Right ventricle myocardium inferior (tissue), 1 donor: ENCODE results near the gene ADAMTS14. TPM values are rescaled to one million over a fixed set of nuclear protein-coding genes. Genes with fewer than 3 reads are reported as not detected.
A peak's percentile ranks its signal among the peaks of the same experiment; 100 is the strongest.

Experiments
- ATAC-seq: fragments of 200-7000 bp; cut with Tn5 transposase; one replicate; pipeline ENCODE4 v1.9.1; 2020; ENCODE audit warnings: mild to moderate bottlenecking, moderate library complexity
- DNase-seq: peaks from one replicate; pipeline ENCODE4 v3.0.0; 2021; ENCODE audit errors: missing footprints
- intact Hi-C: fragments of 100-400 bp; cut with DNase I; formaldehyde crosslinking; loops from one replicate; pipeline ENCODE4 v1.11.0; 2022
- total RNA-seq: library from RNA; stranded (reverse); fragmentation: NEBNext Ultra II Directional; extraction: Animal tissue kit (Norgen Biotek cat#: 25700); gene quantifications from one replicate; pipeline ENCODE4 v1.2.1, GENCODE V29; 2021
- donor health status: DM: no; HTN: yes; CAD: no; lungs with severe emphysema.

The ADAMTS14 gene
- total RNA-seq, 1 donor from 2014 or later = 0.43 TPM

GRCh38 chr10:70669732-70670317 is 2.5 kb upstream of the ADAMTS14 start:
- DNase-seq (no peak), ATAC-seq (no peak)
- intact Hi-C loops = loop anchor here (5.0 kb wide), 2 partner anchors 98 to 113 kb away; no protein-coding TSS in a partner anchor

GRCh38 chr10:70671619-70672164 is 614 bp upstream of the ADAMTS14 start:
- intact Hi-C loops = loop anchor here (5.0 kb wide), 2 partner anchors 99 to 114 kb away; no protein-coding TSS in a partner anchor
- DNase-seq (no peak), ATAC-seq (no peak)

- ATAC-seq = peak; percentile 67
- no peak for DNase-seq
- intact Hi-C loops = loop anchor here (5.0 kb wide), 2 partner anchors 101 to 116 kb away; no protein-coding TSS in a partner anchor
Observed at GRCh38 chr10:70673043-70673928, 980 bp downstream of the ADAMTS14 start.

- DNase-seq = no peak
- no peak for ATAC-seq
- intact Hi-C loops = loop anchor here (1.0 to 5.0 kb wide), 3 partner anchors 79 to 117 kb away; no protein-coding TSS in a partner anchor
Observed at GRCh38 chr10:70673929-70674559, 1.7 kb downstream of the ADAMTS14 start.

- ATAC-seq (no peak), DNase-seq (no peak)
- intact Hi-C loops = loop anchor here (1.0 to 5.0 kb wide), 3 partner anchors 78 to 118 kb away; no protein-coding TSS in a partner anchor
Observed at GRCh38 chr10:70674560-70675495, 2.5 kb downstream of the ADAMTS14 start.

GRCh38 chr10:70675496-70676161 is 3.3 kb downstream of the ADAMTS14 start:
- DNase-seq = no peak
- ATAC-seq = no peak
- intact Hi-C loops = no loop called here

GRCh38 chr10:70676511-70676910 is 4.2 kb downstream of the ADAMTS14 start:
- intact Hi-C loops = no loop called here
- no peak for ATAC-seq
- no peak for DNase-seq

GRCh38 chr10:70677016-70677415 is 4.7 kb downstream of the ADAMTS14 start:
- ATAC-seq (no peak), DNase-seq (no peak)
- intact Hi-C loops = no loop called here

GRCh38 chr10:70677620-70678249 is 5.4 kb downstream of the ADAMTS14 start:
- ATAC-seq (no peak), DNase-seq (no peak)
- intact Hi-C loops = no loop called here

- no peak for ATAC-seq
- DNase-seq = no peak
Observed at GRCh38 chr10:70678250-70678635, 5.9 kb downstream of the ADAMTS14 start.

GRCh38 chr10:70678757-70679489 is 6.6 kb downstream of the ADAMTS14 start:
- intact Hi-C loops = no loop called here
- ATAC-seq = no peak

More at GRCh38 chr10:70678250-70678635, 5.9 kb downstream of the ADAMTS14 start:
- intact Hi-C loops = no loop called here

GRCh38 chr10:70679498-70679897 is 7.2 kb downstream of the ADAMTS14 start:
- intact Hi-C loops = no loop called here
- no peak for DNase-seq
- peak; percentile 56 for ATAC-seq

More at GRCh38 chr10:70678757-70679489, 6.6 kb downstream of the ADAMTS14 start:
- DNase-seq = no peak

GRCh38 chr10:70680899-70681730 is 8.8 kb downstream of the ADAMTS14 start:
- DNase-seq (no peak), ATAC-seq (no peak)
- intact Hi-C loops = no loop called here

GRCh38 chr10:70681731-70682005 is 9.4 kb downstream of the ADAMTS14 start:
- intact Hi-C loops = no loop called here
- DNase-seq (no peak), ATAC-seq (no peak)

GRCh38 chr10:70682920-70683600 is 10.8 kb downstream of the ADAMTS14 start:
- DNase-seq (no peak), ATAC-seq (no peak)
- intact Hi-C loops = no loop called here
